GM18526 (cell line): Measurements from ENCODE around the gene OLFM2.

Experiments used
- POLR2A ChIP-seq: IDR thresholded peaks from 3 replicates; pipeline ENCODE4 v1.6.1; 2011; ENCODE audit not compliant: insufficient read length; ENCODE audit errors: extremely low read depth

Gene OLFM2

GRCh38 chr19:9952276-9952675 is 16.0 kb upstream of the OLFM2 start:
- no peak for TF ChIP-seq POLR2A

GRCh38 chr19:9947441-9947840 is 11.1 kb upstream of the OLFM2 start:
- TF ChIP-seq POLR2A: no peak

- no peak for TF ChIP-seq POLR2A
Measured at GRCh38 chr19:9945319-9945966, 9.1 kb upstream of the OLFM2 start.

- TF ChIP-seq POLR2A: no peak
Measured at GRCh38 chr19:9943744-9944143, 7.4 kb upstream of the OLFM2 start.

- no peak for TF ChIP-seq POLR2A
Measured at GRCh38 chr19:9941671-9942070, 5.4 kb upstream of the OLFM2 start.

- no peak for TF ChIP-seq POLR2A
Measured at GRCh38 chr19:9941231-9941630, 4.9 kb upstream of the OLFM2 start.

- no peak for TF ChIP-seq POLR2A
Measured at GRCh38 chr19:9940778-9941177, 4.5 kb upstream of the OLFM2 start.

- TF ChIP-seq POLR2A: no peak
Measured at GRCh38 chr19:9939301-9939913, 3.1 kb upstream of the OLFM2 start.

- TF ChIP-seq POLR2A: no peak
Measured at GRCh38 chr19:9937001-9937411, 691 bp upstream of the OLFM2 start.

- TF ChIP-seq POLR2A: no peak
Measured at GRCh38 chr19:9935506-9936325, 599 bp downstream of the OLFM2 start.

GRCh38 chr19:9934132-9934950 is 2.0 kb downstream of the OLFM2 start:
- TF ChIP-seq POLR2A: no peak

GRCh38 chr19:9932835-9933234 is 3.5 kb downstream of the OLFM2 start:
- TF ChIP-seq POLR2A: no peak

- TF ChIP-seq POLR2A: no peak
Measured at GRCh38 chr19:9931629-9932028, 4.7 kb downstream of the OLFM2 start.

GRCh38 chr19:9923440-9923839 is 12.9 kb downstream of the OLFM2 start:
- TF ChIP-seq POLR2A: no peak

GRCh38 chr19:9917321-9917720 is 19.0 kb downstream of the OLFM2 start:
- no peak for TF ChIP-seq POLR2A
